ENCODE results near the gene DENND5A. TPM values are rescaled to one million over a fixed set of nuclear protein-coding genes. Genes with fewer than 3 reads are reported as not detected.

The DENND5A gene
- total and polyA plus RNA-seq, 2 of the 8 experiments (the other 6 are each of a cell fraction or from before 2014, with no cell fraction given), result 65.7 to 139 TPM

- Histone ChIP-seq H4K5ac (ENCODE audit: insufficient read length, low read depth, low read length) (no peak overlapping the region), H3K27me3 (replicated peaks in 1 of 4; ENCODE audit: control insufficient read depth in 3 of 4, extremely low read depth in 1 of 4, insufficient read depth in 3 of 4, low read length in 3 of 4) (no peaks in the 10 kb centered on the region), H3K4me3 (ENCODE audit: extremely low read depth in 1 of 4, insufficient read depth in 2 of 4, low read depth in 3 of 4, low read length in 4 of 4) (no peak overlapping the region), H3K4me2 (ENCODE audit: insufficient read depth in 1 of 2, low read depth in 2 of 2, low read length in 2 of 2) (no peak overlapping the region), H3K9ac (replicated peaks in 1 of 4; ENCODE audit: extremely low read depth in 1 of 4, low read depth in 3 of 4, low read length in 3 of 4) (no peak overlapping the region), H3K79me2 (ENCODE audit: control insufficient read depth in 1 of 2, insufficient read depth in 2 of 2, low read length in 2 of 2) (no peaks in the 10 kb centered on the region), H3K18ac (ENCODE audit: extremely low read depth, low read length) (no peak overlapping the region), H2AFZ (ENCODE audit: low read length) (no peak overlapping the region; the same call in 1 of the 2 replicates), H3K36me3 (ENCODE audit: control insufficient read depth in 2 of 4, insufficient read depth in 4 of 4, low read length in 3 of 4) (no peaks in the 10 kb centered on the region), H2BK5ac (ENCODE audit: low read depth, low read length) (no peak overlapping the region), H2BK20ac (ENCODE audit: low read length) (no peak overlapping the region), H3K14ac (ENCODE audit: insufficient read length) (no peak overlapping the region), H3K4me1 (replicated peaks in 1 of 4; ENCODE audit: control insufficient read depth in 3 of 4, insufficient read depth in 4 of 4, low read length in 3 of 4) (no peaks in the 10 kb centered on the region; a peak in 1 of 7 replicates), H3K23me2 (ENCODE audit: low read depth, low read length) (no peaks in the 10 kb centered on the region), H4K91ac (replicated peaks; ENCODE audit: insufficient read length, low read length) (no peak overlapping the region), H4K20me1 (replicated peaks in 1 of 2; ENCODE audit: control insufficient read depth in 1 of 2, insufficient read depth in 2 of 2, low read length in 2 of 2) (no peaks in the 10 kb centered on the region), H3K27ac (ENCODE audit: low read depth, low read length) (no peak overlapping the region), H2AK5ac (ENCODE audit: low read depth, low read length) (no peak overlapping the region), H2BK120ac (replicated peaks; ENCODE audit: low read depth, low read length) (no peak overlapping the region), H3K4ac (replicated peaks; ENCODE audit: insufficient read length, low read depth, low read length) (no peak overlapping the region), H3K56ac (replicated peaks; ENCODE audit: insufficient read length, low read depth, low read length) (no peak overlapping the region), H2BK15ac (ENCODE audit: low read length) (no peak overlapping the region), H3K9me3 (ENCODE audit: insufficient read depth in 2 of 2, low read depth in 1 of 2, low read length in 1 of 2) (no peaks in the 10 kb centered on the region), H4K8ac (ENCODE audit: extremely low read depth, insufficient read depth, low read length) (no peak overlapping the region), H3K23ac (ENCODE audit: insufficient read length) (no peak overlapping the region), H2BK12ac (ENCODE audit: low read depth, low read length) (no peak overlapping the region), H3K79me1 (ENCODE audit: low read depth, low read length) (no peaks in the 10 kb centered on the region)
- DNase-seq (ENCODE audit: low read depth in 1 of 2, low spot score in 2 of 2) (no peak), FAIRE-seq (no peak)
- whole genome bisulfite sequencing, 2 experiments (ENCODE audit: extremely low coverage in 1 of 2, insufficient coverage in 1 of 2, insufficient read length in 1 of 2, insufficient replicate concordance in 2 of 2, low coverage in 1 of 2, low lambda C conversion rate in 2 of 2, missing lambda C conversion rate in 1 of 2), result 81% methylated on average over 4 of the region's 4 CpGs; no CpG with 5 or more reads in 1 of the 2 experiments
- ChIA-PET CTCF (ENCODE audit: partially characterized antibody) (interaction anchor here (0.6 to 8.8 kb wide), 6 partner anchors 18 to 332 kb away, joined by 3 to 103 read pairs (median 4); no protein-coding TSS in a partner anchor), POLR2A (ENCODE audit: partially characterized antibody) (no interaction called here)
- no peak for TF ChIP-seq NANOG (IDR thresholded peaks at IDR 0.05; ENCODE audit: insufficient read depth, low read depth, low read length, poor library complexity, severe bottlenecking)
- TF ChIP-seq SP1 (IDR thresholded peaks at IDR 0.05; ENCODE audit: low read depth, low read length), result no peak
- no peak for TF ChIP-seq RNF2 (IDR thresholded peaks at IDR 0.05; ENCODE audit: borderline replicate concordance, low read depth, low read length, missing control alignments, poor library complexity, severe bottlenecking)
Observed at GRCh38 chr11:9099617-9100016, 165.5 kb downstream of the DENND5A start.

Data from H1 (cell line).